IMR-90 (cell line): ENCODE results near the gene CCL14. TPM values are rescaled to one million over a fixed set of nuclear protein-coding genes. Genes with fewer than 3 reads are reported as not detected.

ENCODE experiments used
- ATAC-seq: fragments of 200-7000 bp; cut with Tn5 transposase; 2 replicates; pipeline ENCODE4 v1.9.1; 2020; ENCODE audit warnings: low read depth, mild to moderate bottlenecking, moderate library complexity
- BruUV-seq: library from RNA; stranded (reverse); fragments of 400-500 nt; replicated peaks from 2 replicates; lab custom pipeline; 2021; lab: Mats Ljungman, UMichigan
- CTCF ChIA-PET: fragments of 300-600 bp; formaldehyde crosslinking; extraction: SDS; loops from one replicate; lab custom pipeline; 2021; ENCODE audit warnings: antibody characterized with exemption; lab: Yijun Ruan, JAX
- POLR2A ChIA-PET: fragments of 300-600 bp; sonication (Branson Sonifier 250); formaldehyde crosslinking; loops from one replicate; lab custom pipeline; 2022; ENCODE audit warnings: antibody characterized with exemption; ENCODE audit not compliant: unreplicated experiment; lab: Charles Lee
- DNase-seq: peaks from one replicate; pipeline ENCODE4 v3.0.0; 2013
- H2AFZ ChIP-seq: replicated peaks from 2 replicates; pipeline ENCODE3; 2013; ENCODE audit warnings: low read length, mild to moderate bottlenecking; ENCODE audit not compliant: poor library complexity
- H2AK5ac ChIP-seq: 2 replicates; pipeline ENCODE4 v1.6.1; 2013; ENCODE audit warnings: low read depth, low read length, inconsistent platforms
- H2AK9ac ChIP-seq: replicated peaks from 2 replicates; pipeline ENCODE3; 2013; ENCODE audit warnings: mild to moderate bottlenecking, low read depth, low read length, moderate library complexity; ENCODE audit not compliant: poor library complexity
- H2BK120ac ChIP-seq: 2 replicates; pipeline ENCODE4 v1.6.1; 2013; ENCODE audit warnings: low read depth, low read length, inconsistent platforms
- H2BK15ac ChIP-seq: 3 replicates; pipeline ENCODE4 v1.6.1; 2013; ENCODE audit warnings: low read depth, low read length, inconsistent platforms
- H2BK20ac ChIP-seq: 2 replicates; pipeline ENCODE4 v1.6.1; 2013; ENCODE audit warnings: low read depth, mild to moderate bottlenecking, inconsistent platforms, low read length, moderate library complexity
- H2BK5ac ChIP-seq: 2 replicates; pipeline ENCODE4 v1.6.1; 2013; ENCODE audit warnings: mild to moderate bottlenecking, low read depth, low read length, inconsistent platforms; ENCODE audit not compliant: poor library complexity, severe bottlenecking
- H3K14ac ChIP-seq: replicated peaks from 2 replicates; pipeline ENCODE4 v1.6.1; 2013; ENCODE audit warnings: low read depth, low read length, inconsistent platforms
- H3K18ac ChIP-seq: 2 replicates; pipeline ENCODE4 v1.6.1; 2013; ENCODE audit warnings: low read depth, low read length, control low read depth
- H3K23ac ChIP-seq: 2 replicates; pipeline ENCODE4 v1.6.1; 2013; ENCODE audit warnings: low read depth, low read length, inconsistent platforms
- H3K27ac ChIP-seq: 2 replicates; pipeline ENCODE4 v1.5.1; 2013; ENCODE audit warnings: mild to moderate bottlenecking, control low read depth, low read length; ENCODE audit not compliant: insufficient read depth
- H3K27me3 ChIP-seq: 2 replicates; pipeline ENCODE4 v1.6.1; 2013; ENCODE audit warnings: low read length; ENCODE audit not compliant: control insufficient read depth, insufficient read depth
- H3K36me3 ChIP-seq: 2 replicates; pipeline ENCODE4 v1.6.1; 2013; ENCODE audit warnings: low read length, mixed read lengths; ENCODE audit not compliant: control insufficient read depth, insufficient read depth
- H3K4ac ChIP-seq: 2 replicates; pipeline ENCODE4 v1.6.1; 2013; ENCODE audit warnings: low read depth, low read length, inconsistent platforms
- H3K4me1 ChIP-seq: 2 replicates; pipeline ENCODE4 v1.6.1; 2013; ENCODE audit warnings: low read length, mixed read lengths; ENCODE audit not compliant: control insufficient read depth, insufficient read depth
- H3K4me2 ChIP-seq: 2 replicates; pipeline ENCODE4 v1.6.1; 2013; ENCODE audit warnings: low read depth, mild to moderate bottlenecking, control low read depth, low read length, moderate library complexity
- H3K4me3 ChIP-seq: 2 replicates; pipeline ENCODE4 v1.5.1; 2013; ENCODE audit warnings: low read depth, mild to moderate bottlenecking, control low read depth, low read length, moderate library complexity; ENCODE audit not compliant: insufficient read depth
- H3K56ac ChIP-seq: 2 replicates; pipeline ENCODE4 v1.6.1; 2013; ENCODE audit warnings: low read length, inconsistent platforms; ENCODE audit not compliant: insufficient read depth; ENCODE audit errors: extremely low read depth
- H3K79me1 ChIP-seq, 2 experiments: 2 replicates each; pipeline ENCODE4 v1.6.1; 2013; ENCODE audit warnings: low read length in 2 of 2, inconsistent platforms in 1 of 2, low read depth in 1 of 2
- H3K9ac ChIP-seq: 2 replicates; pipeline ENCODE4 v1.6.1; 2013; ENCODE audit warnings: low read depth, low read length, control low read depth
- H3K9me1 ChIP-seq: 2 replicates; pipeline ENCODE4 v1.6.1; 2013; ENCODE audit warnings: low read length, inconsistent platforms; ENCODE audit not compliant: insufficient read depth
- H3K9me3 ChIP-seq: 2 replicates; pipeline ENCODE4 v1.6.1; 2013; ENCODE audit warnings: low read length; ENCODE audit not compliant: control insufficient read depth, insufficient read depth
- H4K20me1 ChIP-seq: 2 replicates; pipeline ENCODE4 v1.6.1; 2013; ENCODE audit warnings: low read length, inconsistent platforms; ENCODE audit not compliant: insufficient read depth
- H4K5ac ChIP-seq: 2 replicates; pipeline ENCODE4 v1.6.1; 2013; ENCODE audit warnings: mild to moderate bottlenecking, low read depth, low read length, control low read depth
- H4K8ac ChIP-seq, 2 experiments: 2 replicates each; pipeline ENCODE4 v1.6.1; 2013; ENCODE audit warnings: low read depth in 2 of 2, low read length in 2 of 2, control low read depth in 1 of 2, inconsistent platforms in 1 of 2
- H4K91ac ChIP-seq: 2 replicates; pipeline ENCODE4 v1.6.1; 2013; ENCODE audit warnings: low read depth, low read length, inconsistent platforms; ENCODE audit not compliant: insufficient read depth
- CEBPB ChIP-seq: IDR thresholded peaks from 2 replicates; pipeline ENCODE4 v1.6.1; 2012; ENCODE audit warnings: low read depth, low read length, improper control_type of control experiment
- CHD1 ChIP-seq: IDR thresholded peaks from 2 replicates; pipeline ENCODE4 v1.6.1; 2012; ENCODE audit warnings: low read depth, low read length, improper control_type of control experiment
- MAFK ChIP-seq: IDR thresholded peaks from 2 replicates; pipeline ENCODE4 v1.6.1; 2012; ENCODE audit warnings: low read depth, low read length, improper control_type of control experiment
- NFE2L2 ChIP-seq: fragments of 150-350 bp; IDR thresholded peaks from 2 replicates; pipeline ENCODE4 v1.6.1; 2016; ENCODE audit warnings: low read depth, mild to moderate bottlenecking, low read length
- POLR2A ChIP-seq: IDR thresholded peaks from 2 replicates; pipeline ENCODE4 v1.6.1; 2012; ENCODE audit warnings: mild to moderate bottlenecking, low read depth, low read length
- RCOR1 ChIP-seq: IDR thresholded peaks from 2 replicates; pipeline ENCODE4 v1.6.1; 2012; ENCODE audit warnings: mild to moderate bottlenecking, low read length, improper control_type of control experiment; ENCODE audit not compliant: insufficient replicate concordance
- SMC3 ChIP-seq: fragments of 150-350 bp; IDR thresholded peaks from 2 replicates; pipeline ENCODE4 v1.6.1; 2016; ENCODE audit warnings: low read depth, mild to moderate bottlenecking, antibody characterized with exemption, low read length, moderate library complexity
- WGBS, 2 experiments: methylation state at CpG; one replicate each; pipeline versions ENCODE4 v1.1.5 to v1.1.7; 2013; ENCODE audit warnings: missing lambda C conversion rate in 2 of 2; ENCODE audit not compliant: insufficient read length in 1 of 2; ENCODE audit errors: extremely low coverage in 2 of 2; 5-methylcytosine and 5-hydroxymethylcytosine counted together
- dilution Hi-C: fragments of 300-500 bp; cut with HindIII; formaldehyde crosslinking; loops from one replicate; pipeline ENCODE4 v1.14.3; 2018; ENCODE audit warnings: low sequenced_read_pairs; ENCODE audit not compliant: unreplicated experiment
- in situ Hi-C: fragments of 300-500 bp; cut with MboI; formaldehyde crosslinking; loops from 3 replicates; pipeline ENCODE4 v1.14.3; 2019; ENCODE audit warnings: low sequenced_read_pairs, inconsistent platforms, mixed read lengths
- intact Hi-C: fragments of 100-400 bp; cut with micrococcal nuclease; formaldehyde crosslinking; loops from 2 replicates; pipeline ENCODE4 v1.10.0; 2022
- polyA plus RNA-seq, 3 experiments: library from polyadenylated mRNA; depleted of rRNA; stranded (reverse); fragments of >200 nt; gene quantifications; 2 replicates each; pipeline ENCODE4 v1.2.3, GENCODE V29; 2012; ENCODE audit warnings: low replicate concordance in 1 of 3
- total RNA-seq: library from RNA; depleted of rRNA; stranded (reverse); fragments of >200 nt; gene quantifications from 2 replicates; pipeline ENCODE4 v1.2.3, GENCODE V29; 2012
- TF ChIP-seq, protein P1 (sequence below): fragments of 150-350 bp; IDR thresholded peaks from 2 replicates; pipeline ENCODE4 v1.6.1; 2017; ENCODE audit warnings: mild to moderate bottlenecking, antibody characterized with exemption, low read length, low read depth
- TF ChIP-seq, protein P2 (sequence below): conservative IDR thresholded peaks from 2 replicates; pipeline ENCODE4 v1.5.1; 2012; ENCODE audit warnings: mild to moderate bottlenecking, low read depth, low read length, improper control_type of control experiment

The CCL14 gene
- total and polyA plus RNA-seq, 2 of the 4 experiments (the other 2 are of a cell fraction), result not detected

DNA sequence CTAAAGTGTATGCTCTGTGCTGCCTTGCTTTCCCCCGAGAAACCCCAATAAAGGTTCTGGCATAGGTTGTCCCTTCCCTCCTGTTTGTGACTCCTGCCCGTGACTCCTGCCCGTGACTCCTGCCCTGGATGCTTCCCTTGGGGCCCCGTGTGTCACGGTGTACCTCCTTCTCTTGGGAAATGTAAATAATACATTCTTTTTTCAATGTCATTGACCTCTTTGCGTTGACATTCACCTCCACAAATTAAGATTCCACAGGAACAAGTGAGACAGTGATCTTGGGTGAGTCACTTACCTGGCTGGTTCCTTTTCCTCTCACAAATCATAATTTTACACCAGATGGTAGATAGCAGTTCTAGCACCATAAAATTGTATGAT is 14.2 kb upstream of the CCL14 start:
- H2BK5ac ChIP-seq, result no peak overlapping the region
- H4K5ac ChIP-seq, result no peak overlapping the region
- ChIA-PET POLR2A (no interaction called here), CTCF (no interaction called here)
- no peak overlapping the region for H2BK15ac ChIP-seq
- H3K56ac ChIP-seq, result no peak overlapping the region
- DNase-seq (no peak), ATAC-seq (no peak)
- no peak overlapping the region for H3K4ac ChIP-seq
- H3K14ac ChIP-seq, result no peak overlapping the region
- H3K23ac ChIP-seq, result no peak overlapping the region
- no peak for TF ChIP-seq NFE2L2
- TF ChIP-seq, protein P1, sequence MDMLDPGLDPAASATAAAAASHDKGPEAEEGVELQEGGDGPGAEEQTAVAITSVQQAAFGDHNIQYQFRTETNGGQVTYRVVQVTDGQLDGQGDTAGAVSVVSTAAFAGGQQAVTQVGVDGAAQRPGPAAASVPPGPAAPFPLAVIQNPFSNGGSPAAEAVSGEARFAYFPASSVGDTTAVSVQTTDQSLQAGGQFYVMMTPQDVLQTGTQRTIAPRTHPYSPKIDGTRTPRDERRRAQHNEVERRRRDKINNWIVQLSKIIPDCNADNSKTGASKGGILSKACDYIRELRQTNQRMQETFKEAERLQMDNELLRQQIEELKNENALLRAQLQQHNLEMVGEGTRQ, result no peak
- no peak for TF ChIP-seq RCOR1
- no peak for TF ChIP-seq CHD1
- no peak for TF ChIP-seq MAFK
- TF ChIP-seq POLR2A, result no peak
- TF ChIP-seq, protein P2, sequence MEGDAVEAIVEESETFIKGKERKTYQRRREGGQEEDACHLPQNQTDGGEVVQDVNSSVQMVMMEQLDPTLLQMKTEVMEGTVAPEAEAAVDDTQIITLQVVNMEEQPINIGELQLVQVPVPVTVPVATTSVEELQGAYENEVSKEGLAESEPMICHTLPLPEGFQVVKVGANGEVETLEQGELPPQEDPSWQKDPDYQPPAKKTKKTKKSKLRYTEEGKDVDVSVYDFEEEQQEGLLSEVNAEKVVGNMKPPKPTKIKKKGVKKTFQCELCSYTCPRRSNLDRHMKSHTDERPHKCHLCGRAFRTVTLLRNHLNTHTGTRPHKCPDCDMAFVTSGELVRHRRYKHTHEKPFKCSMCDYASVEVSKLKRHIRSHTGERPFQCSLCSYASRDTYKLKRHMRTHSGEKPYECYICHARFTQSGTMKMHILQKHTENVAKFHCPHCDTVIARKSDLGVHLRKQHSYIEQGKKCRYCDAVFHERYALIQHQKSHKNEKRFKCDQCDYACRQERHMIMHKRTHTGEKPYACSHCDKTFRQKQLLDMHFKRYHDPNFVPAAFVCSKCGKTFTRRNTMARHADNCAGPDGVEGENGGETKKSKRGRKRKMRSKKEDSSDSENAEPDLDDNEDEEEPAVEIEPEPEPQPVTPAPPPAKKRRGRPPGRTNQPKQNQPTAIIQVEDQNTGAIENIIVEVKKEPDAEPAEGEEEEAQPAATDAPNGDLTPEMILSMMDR, result no peak
- no peak for TF ChIP-seq SMC3
- no peak for TF ChIP-seq CEBPB
- H2AK9ac ChIP-seq, result no peak overlapping the region
- no peaks in the 10 kb centered on the region for H3K79me1 ChIP-seq
- H3K9me1 ChIP-seq, result no peaks in the 10 kb centered on the region
- no peak overlapping the region for H2BK120ac ChIP-seq
- no peaks in the 10 kb centered on the region for H3K9me3 ChIP-seq
- H2BK20ac ChIP-seq, result no peak overlapping the region
- no peak overlapping the region for H3K27ac ChIP-seq
- no peak overlapping the region for H3K4me2 ChIP-seq
- H3K27me3 ChIP-seq, result no peaks in the 10 kb centered on the region; the same call in none of the 2 replicates
- H3K36me3 ChIP-seq, result no peaks in the 10 kb centered on the region
- H2AK5ac ChIP-seq, result no peak overlapping the region
- H3K18ac ChIP-seq, result no peak overlapping the region
- no peak overlapping the region for H3K4me3 ChIP-seq
- dilution Hi-C loops (no loop called here), intact Hi-C loops (no loop called here), in situ Hi-C loops (no loop called here)
- no peak overlapping the region for H3K9ac ChIP-seq
- WGBS, 2 experiments, result no CpG with 5 or more reads among the region's 6 CpGs
- no peak overlapping the region for H4K8ac ChIP-seq
- H4K20me1 ChIP-seq, result no peaks in the 10 kb centered on the region
- H4K91ac ChIP-seq, result no peak overlapping the region
- no peak overlapping the region for H2AFZ ChIP-seq
- BruUV-seq, result no TSS peak
- no peaks in the 10 kb centered on the region for H3K4me1 ChIP-seq
